Stimulated activated CD8-positive, alpha-beta memory T cell treated with anti-CD3 and anti-CD28 coated beads, Interleukin-7, amount 100 ng/mL, for 1 hour (primary cell): ENCODE measurements around the gene CRMP1.

Source experiments
- DNase-seq, 2 donors: peaks; one replicate each; pipeline ENCODE4 v3.0.0-alpha.2; 2020; ENCODE audit warnings: low read depth in 2 of 2

Gene CRMP1

DNA sequence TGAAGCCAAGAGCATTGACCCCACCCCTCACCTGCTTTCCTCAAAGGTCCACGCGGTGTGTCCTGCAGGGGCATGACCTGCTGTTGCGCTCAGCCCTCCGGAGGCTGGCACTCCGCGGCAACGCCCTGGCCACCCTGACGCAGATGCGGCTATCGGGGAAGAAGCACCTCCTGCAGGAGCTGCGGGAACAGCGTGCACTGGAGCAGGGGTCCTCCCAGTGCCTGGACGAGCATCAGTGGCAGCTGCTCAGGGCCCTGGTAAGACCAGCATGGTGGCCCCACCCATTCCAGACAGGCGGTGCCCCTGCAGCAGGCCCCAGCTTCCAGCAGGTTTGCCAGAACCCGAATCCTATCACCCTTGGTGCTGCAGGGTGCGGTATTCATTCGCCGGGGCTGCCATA is 95.9 kb downstream of the CRMP1 start:
- no peak for DNase-seq

DNA sequence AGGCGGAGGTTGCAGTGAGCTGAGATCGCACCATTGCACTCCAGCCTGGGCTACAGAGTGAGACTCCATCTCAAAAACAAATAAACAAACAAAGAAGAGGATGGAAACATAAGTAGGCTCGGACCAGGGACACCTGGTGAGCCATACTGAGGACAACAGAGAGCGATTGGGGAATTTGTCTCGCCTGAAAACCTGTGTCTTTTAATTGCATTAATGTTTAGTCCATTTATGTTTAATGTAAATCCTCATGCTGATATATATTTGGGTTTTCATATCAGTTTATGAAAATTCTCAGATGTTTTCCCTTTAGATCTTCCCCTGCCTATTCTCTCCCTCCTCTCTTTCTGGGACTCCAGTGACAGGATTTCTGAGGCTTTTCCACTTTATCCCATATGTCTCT is 97.3 kb downstream of the CRMP1 start:
- DNase-seq: no peak

- DNase-seq: no peak
Measured at GRCh38 chr4:5793514-5793913, 99.4 kb downstream of the CRMP1 start.

DNA sequence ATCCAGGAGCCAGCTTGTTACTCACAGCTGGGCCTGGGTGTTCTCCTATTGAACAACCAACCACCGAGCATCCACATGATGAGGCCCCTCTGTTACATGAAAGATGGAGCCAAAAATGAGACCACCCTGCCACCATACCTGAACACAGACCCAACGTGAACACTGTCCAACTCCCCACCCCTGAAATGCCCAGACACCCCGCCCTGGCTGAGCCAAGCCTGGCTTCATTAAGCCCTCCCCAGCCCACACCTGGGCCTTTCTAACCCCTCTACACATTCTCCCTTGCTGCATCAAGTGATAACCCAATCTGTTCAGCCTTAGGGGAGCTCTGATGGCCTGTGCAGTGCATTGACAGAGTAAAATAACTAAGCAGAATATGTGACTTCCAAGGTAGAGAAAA is 101.2 kb downstream of the CRMP1 start:
- no peak for DNase-seq

- DNase-seq: no peak
Measured at GRCh38 chr4:5790546-5790857, 102.4 kb downstream of the CRMP1 start.

DNA sequence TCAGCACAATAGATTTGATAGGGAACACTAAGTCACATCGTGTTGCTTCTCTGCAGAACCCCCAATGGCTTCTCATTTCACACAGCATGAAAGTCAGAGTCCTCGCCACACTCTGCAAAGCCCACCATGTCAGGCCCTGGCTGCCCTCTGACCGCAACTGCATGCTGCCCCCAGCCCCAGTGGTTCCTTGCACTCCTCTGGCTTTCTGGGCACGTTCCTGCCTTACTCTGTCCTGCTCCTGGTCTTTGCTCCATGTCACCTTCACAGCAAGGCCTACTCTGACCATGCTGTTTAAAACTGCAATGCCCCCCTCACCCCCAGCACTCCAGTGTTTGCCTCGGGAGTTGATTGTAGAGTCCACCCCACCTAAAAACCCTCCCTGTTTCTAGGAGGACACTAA is 103.7 kb downstream of the CRMP1 start:
- no peak for DNase-seq

DNA sequence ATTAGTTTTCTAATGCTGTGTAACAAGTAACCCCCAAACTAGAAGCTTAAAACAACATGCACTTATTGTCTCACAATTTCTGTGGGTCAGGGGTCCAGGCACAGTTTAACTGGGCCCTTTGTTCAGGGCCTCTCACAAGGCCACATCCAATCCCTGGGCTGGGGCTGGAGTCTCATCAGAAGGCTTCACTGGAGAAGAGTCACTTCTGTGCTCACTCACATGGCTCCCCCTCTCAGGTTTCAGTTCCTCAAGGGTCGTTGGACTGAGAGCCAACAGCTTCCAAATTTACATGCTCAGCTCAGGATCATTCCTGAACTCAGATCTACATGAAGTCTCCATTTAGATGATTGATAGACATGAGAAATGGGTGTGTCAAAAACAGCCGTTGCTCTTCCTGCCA is 104.7 kb downstream of the CRMP1 start:
- no peak for DNase-seq

DNA sequence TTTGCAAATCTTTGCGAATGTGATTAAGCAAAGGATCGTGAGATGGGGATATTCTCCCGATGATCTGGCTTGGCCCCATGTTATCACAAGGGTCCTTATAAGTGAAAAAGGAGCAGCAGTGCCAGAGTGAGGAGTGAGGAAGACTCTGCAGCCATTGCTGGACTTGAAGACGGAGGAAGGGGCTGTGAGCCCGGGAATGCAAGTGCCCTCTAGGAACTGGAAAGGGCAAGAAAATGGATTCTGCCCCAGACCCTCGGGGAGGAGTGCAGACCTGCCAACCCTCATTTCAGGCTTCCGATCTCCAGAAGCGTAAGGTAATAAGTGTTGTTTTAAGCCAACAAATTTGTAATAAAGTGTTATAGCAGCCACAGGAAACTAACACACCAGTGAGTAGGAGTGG is 105.6 kb downstream of the CRMP1 start:
- no peak for DNase-seq

GRCh38 chr4:5785806-5786680 is 106.8 kb downstream of the CRMP1 start:
- DNase-seq: no peak

DNA sequence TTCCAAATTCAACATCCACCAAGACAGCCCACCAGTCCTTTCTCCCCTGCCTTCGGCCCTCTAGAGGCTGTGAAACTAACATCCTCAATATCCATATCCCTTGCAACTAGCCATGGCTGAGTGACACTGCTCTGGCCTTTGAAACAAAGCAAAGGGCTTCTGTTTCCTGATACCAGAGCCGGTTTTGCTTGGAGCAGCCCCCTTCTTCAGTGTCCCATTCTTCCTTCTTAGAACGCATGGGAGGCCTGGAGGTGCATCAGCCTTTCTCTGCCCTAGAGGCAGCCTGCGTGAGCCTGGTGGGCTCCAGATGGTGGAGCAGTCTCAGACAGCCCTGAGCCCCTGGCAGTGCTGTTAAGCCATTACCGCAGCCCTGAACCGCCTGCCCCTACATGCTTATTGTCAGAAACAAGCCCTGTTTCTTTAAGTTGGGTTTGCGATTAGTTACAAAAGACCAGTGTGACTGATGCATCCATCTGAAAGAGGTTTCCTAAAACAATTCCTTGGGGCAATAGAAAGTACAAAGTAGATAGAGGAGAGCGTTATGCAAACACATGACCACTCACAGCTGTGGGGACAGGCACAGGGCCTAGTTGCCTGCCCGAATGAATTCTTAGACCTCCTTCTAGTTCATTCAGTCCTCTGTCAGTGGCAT is 107.8 kb downstream of the CRMP1 start:
- DNase-seq: no peak

- no peak for DNase-seq
Measured at GRCh38 chr4:5784021-5784420, 108.9 kb downstream of the CRMP1 start.

GRCh38 chr4:5783486-5783885 is 109.4 kb downstream of the CRMP1 start:
- no peak for DNase-seq

GRCh38 chr4:5782829-5783476 is 109.9 kb downstream of the CRMP1 start:
- no peak for DNase-seq

DNA sequence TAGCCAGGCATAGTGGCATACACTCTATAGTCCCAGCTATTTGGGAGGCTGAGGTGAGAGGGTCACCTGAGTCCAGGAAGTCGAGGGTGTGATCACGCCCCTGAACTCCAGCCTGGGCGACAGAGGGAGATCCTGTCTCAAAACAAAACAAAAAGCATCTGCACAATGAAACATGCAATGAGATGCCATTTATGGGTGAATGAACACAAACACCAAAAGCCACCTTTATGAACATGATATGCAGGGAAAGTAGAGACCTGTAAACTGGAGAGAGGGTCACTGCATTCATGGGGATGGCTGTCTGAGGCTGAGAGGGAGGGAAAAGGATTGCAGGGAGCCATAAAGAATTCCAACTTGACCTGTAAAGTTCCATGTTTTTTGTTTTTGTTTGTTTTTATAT is 111.2 kb downstream of the CRMP1 start:
- DNase-seq: no peak

- no peak for DNase-seq
Measured at GRCh38 chr4:5780831-5781480, 111.9 kb downstream of the CRMP1 start.

DNA sequence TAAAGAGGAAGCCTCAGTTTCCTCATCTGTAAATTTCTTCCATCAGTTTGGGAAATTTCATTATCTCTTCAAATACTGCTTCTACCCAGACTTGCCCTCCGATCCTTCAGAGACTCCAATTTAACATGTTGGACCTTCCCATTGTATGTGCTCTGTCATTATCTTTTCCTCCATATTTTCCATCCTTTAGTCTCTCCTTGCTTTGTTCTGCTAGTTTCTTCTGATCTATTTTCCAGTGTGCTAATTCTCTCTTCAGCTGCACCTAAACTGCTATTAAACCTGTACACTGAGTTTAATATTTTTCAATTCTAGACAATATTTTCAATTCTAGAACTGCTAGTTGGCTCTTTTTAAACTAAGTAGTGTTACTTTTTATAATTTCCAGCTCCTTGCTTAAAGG is 116.4 kb downstream of the CRMP1 start:
- DNase-seq: no peak

GRCh38 chr4:5774416-5775036 is 118.4 kb downstream of the CRMP1 start:
- DNase-seq: no peak

DNA sequence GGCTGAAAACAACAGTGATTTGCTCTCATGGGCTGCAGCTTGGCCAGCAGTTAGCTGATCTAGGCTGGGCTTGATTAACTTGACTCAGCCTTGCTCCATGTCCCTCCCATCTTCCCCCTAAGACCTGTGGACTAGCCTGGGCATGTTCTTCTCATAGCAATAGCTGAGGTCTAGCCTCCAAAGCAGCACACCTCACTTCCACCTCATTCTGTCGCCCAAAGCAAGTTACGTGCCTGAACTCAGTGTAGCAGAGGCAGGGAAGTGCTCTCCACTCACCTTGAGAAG is 119.7 kb downstream of the CRMP1 start:
- DNase-seq: no peak

- DNase-seq: no peak
Measured at GRCh38 chr4:5772528-5773270, 120.2 kb downstream of the CRMP1 start.
